ENCODE results near the gene ARL17B.
A peak's percentile ranks its signal among the peaks of the same experiment; 100 is the strongest.
"Not testable (repeated sequence)": the region's sequence is repeated elsewhere in the genome, so short reads cannot be mapped to it uniquely, and the experiment has no call there.

The ARL17B gene

GRCh38 chr17:46253722-46254121 lies 107.8 kb downstream of the ARL17B start:
- H3K4me1 ChIP-seq; H3K4me2 ChIP-seq (ENCODE audit: low read length); H3K27ac ChIP-seq; H3K9me3 ChIP-seq (ENCODE audit: control insufficient read depth, low read length); H3K36me3 ChIP-seq (ENCODE audit: control insufficient read depth, insufficient read depth, low read length); H3K4me3 ChIP-seq (ENCODE audit: low read depth, low read length); H3K9ac ChIP-seq; H3K79me2 ChIP-seq; H3K27me3 ChIP-seq (ENCODE audit: control insufficient read depth, insufficient read depth, low read length); H2AFZ ChIP-seq: not testable (repeated sequence)
- peak; percentile 29 for TF ChIP-seq CTCF (IDR thresholded peaks at IDR 0.05)

DNA sequence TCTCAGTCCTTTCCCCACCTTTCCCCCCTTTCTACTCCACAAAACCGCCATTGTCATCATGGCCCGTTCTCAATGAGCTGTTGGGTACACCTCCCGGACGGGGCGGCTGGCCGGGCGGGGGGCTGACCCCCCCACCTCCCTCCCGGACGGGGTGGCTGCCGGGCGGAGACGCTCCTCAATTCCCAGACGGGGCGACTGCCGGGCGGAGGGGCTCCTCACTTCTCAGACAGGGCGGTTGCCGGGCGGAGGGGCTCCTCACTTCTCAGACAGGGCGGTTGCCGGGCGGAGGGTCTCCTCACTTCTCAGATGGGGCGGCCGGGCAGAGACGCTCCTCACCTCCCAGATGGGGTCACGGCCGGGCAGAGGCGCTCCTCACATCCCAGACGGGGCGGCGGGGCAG lies 108.8 kb downstream of the ARL17B start:
- H3K27ac ChIP-seq = not testable (repeated sequence)

DNA sequence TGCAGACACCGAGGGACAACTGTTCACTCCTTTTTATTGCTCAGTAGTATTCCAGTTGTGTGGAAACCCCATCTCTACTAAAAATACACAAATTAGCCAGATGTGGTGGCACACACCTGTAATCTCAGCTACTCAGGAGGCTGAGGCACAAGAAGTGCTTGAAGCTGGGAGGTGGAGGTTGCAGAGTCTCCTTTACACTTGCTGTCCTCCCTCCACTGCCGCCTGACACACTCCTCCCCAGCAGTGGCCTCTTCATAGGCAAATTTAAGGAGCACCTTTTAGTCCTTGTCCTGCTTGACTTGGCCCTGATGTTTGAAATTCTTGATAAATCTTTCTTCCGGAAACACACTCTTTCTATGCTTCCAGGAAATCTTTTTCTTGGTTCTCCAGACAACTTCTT lies 112.4 kb downstream of the ARL17B start:
- not testable (repeated sequence) for H3K9ac ChIP-seq; H3K27ac ChIP-seq; H3K27me3 ChIP-seq (ENCODE audit: control insufficient read depth, insufficient read depth, low read length); H3K36me3 ChIP-seq (ENCODE audit: control insufficient read depth, insufficient read depth, low read length); H3K4me3 ChIP-seq (ENCODE audit: low read depth, low read length); H3K4me2 ChIP-seq (ENCODE audit: low read length); H2AFZ ChIP-seq; H3K79me2 ChIP-seq; H3K4me1 ChIP-seq; H3K9me3 ChIP-seq (ENCODE audit: control insufficient read depth, low read length)

More for the DNA sequence above, 108.8 kb downstream of the ARL17B start:
- not testable (repeated sequence) for H3K4me2 ChIP-seq (ENCODE audit: low read length); H2AFZ ChIP-seq; H3K36me3 ChIP-seq (ENCODE audit: control insufficient read depth, insufficient read depth, low read length); H3K4me1 ChIP-seq; H3K27me3 ChIP-seq (ENCODE audit: control insufficient read depth, insufficient read depth, low read length); H3K4me3 ChIP-seq (ENCODE audit: low read depth, low read length); H3K9ac ChIP-seq; H3K79me2 ChIP-seq; H3K9me3 ChIP-seq (ENCODE audit: control insufficient read depth, low read length)

- H3K4me1 ChIP-seq; H3K36me3 ChIP-seq (ENCODE audit: control insufficient read depth, insufficient read depth, low read length); H3K79me2 ChIP-seq: not testable (repeated sequence)
These were observed 116.4 kb downstream of the ARL17B start for GRCh38 chr17:46244949-46245768.

DNA sequence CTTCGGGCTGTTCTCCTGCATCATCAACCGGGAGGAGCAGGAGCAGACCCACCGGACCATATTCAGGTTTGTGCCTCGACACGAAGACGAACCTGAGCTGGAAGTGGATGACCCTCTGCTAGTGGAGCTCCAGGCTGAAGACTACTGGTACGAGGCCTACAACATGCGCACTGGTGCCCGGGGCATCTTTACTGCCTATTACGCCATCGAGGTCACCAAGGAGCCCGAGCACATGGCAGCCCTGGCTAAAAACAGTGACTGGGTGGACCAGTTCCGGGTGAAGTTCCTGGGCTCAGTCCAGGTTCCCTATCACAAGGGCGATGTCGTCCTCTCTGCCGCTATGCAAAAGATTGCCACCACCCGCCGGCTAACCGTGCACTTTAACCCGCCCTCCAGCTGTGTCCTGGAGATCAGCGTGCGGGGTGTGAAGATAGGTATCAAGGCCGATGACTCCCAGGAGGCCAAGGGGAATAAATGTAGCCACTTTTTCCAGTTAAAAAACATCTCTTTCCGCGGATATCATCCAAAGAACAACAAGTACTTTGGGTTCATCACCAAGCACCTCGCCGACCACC lies 117.1 kb downstream of the ARL17B start:
- H3K79me2 ChIP-seq; H3K9ac ChIP-seq; H3K27ac ChIP-seq; H2AFZ ChIP-seq; H3K9me3 ChIP-seq (ENCODE audit: control insufficient read depth, low read length); H3K4me2 ChIP-seq (ENCODE audit: low read length); H3K27me3 ChIP-seq (ENCODE audit: control insufficient read depth, insufficient read depth, low read length); H3K4me1 ChIP-seq; H3K36me3 ChIP-seq (ENCODE audit: control insufficient read depth, insufficient read depth, low read length); H3K4me3 ChIP-seq (ENCODE audit: low read depth, low read length): not testable (repeated sequence)

More at GRCh38 chr17:46244949-46245768, 116.4 kb downstream of the ARL17B start:
- not testable (repeated sequence) for H3K27me3 ChIP-seq (ENCODE audit: control insufficient read depth, insufficient read depth, low read length); H2AFZ ChIP-seq; H3K4me2 ChIP-seq (ENCODE audit: low read length); H3K27ac ChIP-seq; H3K9me3 ChIP-seq (ENCODE audit: control insufficient read depth, low read length); H3K9ac ChIP-seq; H3K4me3 ChIP-seq (ENCODE audit: low read depth, low read length)

GRCh38 chr17:46243928-46244327 lies 117.6 kb downstream of the ARL17B start:
- not testable (repeated sequence) for H3K9me3 ChIP-seq (ENCODE audit: control insufficient read depth, low read length); H3K9ac ChIP-seq; H3K4me3 ChIP-seq (ENCODE audit: low read depth, low read length); H3K4me1 ChIP-seq; H2AFZ ChIP-seq; H3K27me3 ChIP-seq (ENCODE audit: control insufficient read depth, insufficient read depth, low read length); H3K36me3 ChIP-seq (ENCODE audit: control insufficient read depth, insufficient read depth, low read length); H3K4me2 ChIP-seq (ENCODE audit: low read length); H3K79me2 ChIP-seq; H3K27ac ChIP-seq

- H3K9me3 ChIP-seq (ENCODE audit: control insufficient read depth, low read length); H3K4me2 ChIP-seq (ENCODE audit: low read length); H3K4me3 ChIP-seq (ENCODE audit: low read depth, low read length); H3K36me3 ChIP-seq (ENCODE audit: control insufficient read depth, insufficient read depth, low read length); H2AFZ ChIP-seq; H3K9ac ChIP-seq; H3K27ac ChIP-seq; H3K79me2 ChIP-seq; H3K27me3 ChIP-seq (ENCODE audit: control insufficient read depth, insufficient read depth, low read length); H3K4me1 ChIP-seq: not testable (repeated sequence)
These were observed 118.1 kb downstream of the ARL17B start for GRCh38 chr17:46243505-46243904.

- H3K4me2 ChIP-seq (ENCODE audit: low read length); H3K27ac ChIP-seq; H3K36me3 ChIP-seq (ENCODE audit: control insufficient read depth, insufficient read depth, low read length); H3K9ac ChIP-seq; H3K4me3 ChIP-seq (ENCODE audit: low read depth, low read length); H3K4me1 ChIP-seq; H3K9me3 ChIP-seq (ENCODE audit: control insufficient read depth, low read length); H3K79me2 ChIP-seq; H3K27me3 ChIP-seq (ENCODE audit: control insufficient read depth, insufficient read depth, low read length): not testable (repeated sequence)
- peak overlapping the region; percentile 42 for H2AFZ ChIP-seq
These were observed 130.2 kb downstream of the ARL17B start for GRCh38 chr17:46231359-46231758.

DNA sequence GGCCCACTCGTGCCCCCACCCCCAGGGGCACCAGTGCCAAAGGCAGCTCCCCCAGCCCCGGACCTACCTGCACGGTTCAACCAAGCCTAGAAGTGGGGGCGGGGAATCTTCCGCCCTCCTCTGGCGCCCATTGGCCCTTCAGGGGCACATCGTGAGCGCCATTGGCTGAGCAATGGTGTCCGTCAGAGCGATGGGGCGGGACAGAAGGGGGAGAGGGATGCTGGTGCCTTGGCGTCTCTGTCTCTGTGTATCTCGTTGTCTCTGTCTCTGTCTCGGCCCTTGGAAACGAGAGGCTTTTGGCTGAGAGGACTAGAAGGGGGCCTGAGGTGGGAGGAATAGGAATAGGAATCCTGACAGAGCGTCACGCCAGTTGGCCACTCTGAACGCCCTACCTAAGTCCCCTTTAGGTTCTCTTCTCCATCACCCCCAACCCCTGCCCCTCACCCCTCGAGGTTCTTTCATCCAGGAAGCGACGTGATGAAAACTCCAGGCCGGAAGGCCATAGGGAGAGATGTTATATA lies 136.2 kb downstream of the ARL17B start:
- H3K4me3 ChIP-seq (ENCODE audit: low read depth, low read length); H3K27me3 ChIP-seq (ENCODE audit: control insufficient read depth, insufficient read depth, low read length); H3K9me3 ChIP-seq (ENCODE audit: control insufficient read depth, low read length); H3K36me3 ChIP-seq (ENCODE audit: control insufficient read depth, insufficient read depth, low read length); H3K4me1 ChIP-seq; H3K79me2 ChIP-seq; H3K9ac ChIP-seq; H3K27ac ChIP-seq: not testable (repeated sequence)
- H2AFZ ChIP-seq = peak overlapping the region; percentile 43
- H3K4me2 ChIP-seq (ENCODE audit: low read length) = peak overlapping the region; percentile 31

- not testable (repeated sequence) for H3K27ac ChIP-seq; H3K36me3 ChIP-seq (ENCODE audit: control insufficient read depth, insufficient read depth, low read length); H3K27me3 ChIP-seq (ENCODE audit: control insufficient read depth, insufficient read depth, low read length); H3K4me1 ChIP-seq; H3K4me3 ChIP-seq (ENCODE audit: low read depth, low read length); H3K79me2 ChIP-seq; H3K9me3 ChIP-seq (ENCODE audit: control insufficient read depth, low read length); H3K9ac ChIP-seq; H3K4me2 ChIP-seq (ENCODE audit: low read length)
- H2AFZ ChIP-seq = peak overlapping the region; percentile 43
These were observed 136.7 kb downstream of the ARL17B start for GRCh38 chr17:46224864-46225263.

All from parathyroid adenoma (tissue), 2 donors.